B cell (primary cell): ENCODE data around the gene CMC1.

Experiments
- EZH2 ChIP-seq: IDR thresholded peaks from 2 replicates; pipeline ENCODE4 v1.6.1; 2012; ENCODE audit warnings: borderline replicate concordance, low read depth, mild to moderate bottlenecking, moderate library complexity, low read length; ENCODE audit not compliant: insufficient read depth, poor library complexity, severe bottlenecking
- TF ChIP-seq, protein P1 (sequence below): fragments of 200-600 bp; IDR thresholded peaks from one replicate; pipeline ENCODE4 v1.8.0; 2022; ENCODE audit warnings: antibody characterized with exemption, mild to moderate bottlenecking

DNA sequence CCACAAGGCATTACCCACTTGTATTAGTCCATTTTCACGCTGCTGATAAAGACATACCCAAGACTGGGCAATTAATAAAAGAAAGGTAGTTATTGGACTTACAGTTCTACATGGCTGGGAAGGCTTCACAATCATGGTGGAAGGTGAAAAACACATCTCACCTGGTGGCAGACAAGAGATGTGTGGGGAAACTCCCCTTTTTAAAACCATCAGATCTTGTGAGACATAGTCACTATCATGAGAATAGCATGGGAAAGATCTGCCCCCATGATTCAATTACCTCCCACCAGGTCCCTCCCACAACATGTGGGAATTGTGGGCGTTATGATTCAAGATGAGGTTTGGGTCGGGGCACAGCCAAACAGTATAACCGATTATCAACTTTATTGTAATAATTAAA is 17.0 kb upstream of the CMC1 start:
- TF ChIP-seq, protein P1, sequence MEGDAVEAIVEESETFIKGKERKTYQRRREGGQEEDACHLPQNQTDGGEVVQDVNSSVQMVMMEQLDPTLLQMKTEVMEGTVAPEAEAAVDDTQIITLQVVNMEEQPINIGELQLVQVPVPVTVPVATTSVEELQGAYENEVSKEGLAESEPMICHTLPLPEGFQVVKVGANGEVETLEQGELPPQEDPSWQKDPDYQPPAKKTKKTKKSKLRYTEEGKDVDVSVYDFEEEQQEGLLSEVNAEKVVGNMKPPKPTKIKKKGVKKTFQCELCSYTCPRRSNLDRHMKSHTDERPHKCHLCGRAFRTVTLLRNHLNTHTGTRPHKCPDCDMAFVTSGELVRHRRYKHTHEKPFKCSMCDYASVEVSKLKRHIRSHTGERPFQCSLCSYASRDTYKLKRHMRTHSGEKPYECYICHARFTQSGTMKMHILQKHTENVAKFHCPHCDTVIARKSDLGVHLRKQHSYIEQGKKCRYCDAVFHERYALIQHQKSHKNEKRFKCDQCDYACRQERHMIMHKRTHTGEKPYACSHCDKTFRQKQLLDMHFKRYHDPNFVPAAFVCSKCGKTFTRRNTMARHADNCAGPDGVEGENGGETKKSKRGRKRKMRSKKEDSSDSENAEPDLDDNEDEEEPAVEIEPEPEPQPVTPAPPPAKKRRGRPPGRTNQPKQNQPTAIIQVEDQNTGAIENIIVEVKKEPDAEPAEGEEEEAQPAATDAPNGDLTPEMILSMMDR: no peak
- no peak for TF ChIP-seq EZH2
